HFF-Myc (cell line): Measurements from ENCODE around the gene KCNAB1.

Source experiments
- DNase-seq: peaks from one replicate; pipeline ENCODE4 v3.0.0-alpha.2; 2011; ENCODE audit warnings: low read depth; ENCODE audit errors: extremely low read depth
- H3K4me3 ChIP-seq: replicated peaks from 2 replicates; pipeline ENCODE4 v1.5.1; 2011; ENCODE audit warnings: low read depth, mild to moderate bottlenecking, control low read depth, low read length
- CTCF ChIP-seq: IDR thresholded peaks from 2 replicates; pipeline ENCODE4 v1.5.1; 2012; ENCODE audit warnings: mild to moderate bottlenecking, low read depth, low read length, control low read depth; ENCODE audit errors: missing control alignments

KCNAB1 gene

GRCh38 chr3:156429125-156429524, 308.7 kb downstream of the KCNAB1 start:
- no peak overlapping the region for H3K4me3 ChIP-seq
- no peak for DNase-seq
- TF ChIP-seq CTCF: no peak

- DNase-seq: no peak
- H3K4me3 ChIP-seq: no peak overlapping the region
- no peak for TF ChIP-seq CTCF
Measured at GRCh38 chr3:156431334-156432124, 311.2 kb downstream of the KCNAB1 start.

- no peak overlapping the region for H3K4me3 ChIP-seq
- no peak for DNase-seq
- no peak for TF ChIP-seq CTCF
Measured at GRCh38 chr3:156432563-156432962, 312.2 kb downstream of the KCNAB1 start.

- H3K4me3 ChIP-seq: no peak overlapping the region
- DNase-seq: no peak
- TF ChIP-seq CTCF: no peak
Measured at GRCh38 chr3:156433138-156433537, 312.8 kb downstream of the KCNAB1 start.

- no peak overlapping the region for H3K4me3 ChIP-seq
- no peak for DNase-seq
- no peak for TF ChIP-seq CTCF
Measured at GRCh38 chr3:156433910-156434309, 313.5 kb downstream of the KCNAB1 start.

- no peak for TF ChIP-seq CTCF
- no peak for DNase-seq
- H3K4me3 ChIP-seq: no peak overlapping the region
Measured at GRCh38 chr3:156434921-156435320, 314.5 kb downstream of the KCNAB1 start.

- no peak overlapping the region for H3K4me3 ChIP-seq
- DNase-seq: no peak
- TF ChIP-seq CTCF: no peak
Measured at GRCh38 chr3:156443079-156443478, 322.7 kb downstream of the KCNAB1 start.
